ENCODE results near the gene PHYHD1. TPM values are rescaled to one million over a fixed set of nuclear protein-coding genes. Genes with fewer than 3 reads are reported as not detected.

Gene PHYHD1
- total RNA-seq, 1 donor from 2014 or later: 30.2 TPM

- no peak for DNase-seq (ENCODE audit: missing footprints)
- no peak for ATAC-seq
- intact Hi-C loops (cut with DNase I): no loop called here
Observed at GRCh38 chr9:128898845-128899565, 21.8 kb upstream of the PHYHD1 start.

- intact Hi-C loops (cut with DNase I): no loop called here
Observed at GRCh38 chr9:128899566-128900322, 21.0 kb upstream of the PHYHD1 start.

DNA sequence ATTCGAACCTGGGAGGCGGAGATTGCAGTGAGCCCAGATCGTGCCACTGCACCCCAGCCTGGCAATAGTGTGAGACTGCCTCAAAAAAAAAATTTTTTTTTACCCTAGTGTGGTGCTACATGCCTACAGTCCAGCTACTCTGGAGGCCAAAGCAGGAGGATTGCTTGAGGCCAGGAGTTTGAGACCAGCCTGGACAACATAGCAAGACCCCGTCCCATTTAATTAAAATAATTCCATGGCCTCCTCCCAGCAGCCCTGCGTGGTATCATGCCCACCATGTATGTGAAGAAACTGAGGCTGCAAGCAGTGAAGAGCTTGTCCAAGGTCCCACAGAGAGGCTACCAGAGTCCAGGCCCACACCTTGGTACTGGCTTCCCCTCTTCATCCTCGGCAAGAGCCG, 19.4 kb upstream of the PHYHD1 start:
- intact Hi-C loops (cut with DNase I): no loop called here
- DNase-seq (ENCODE audit: missing footprints) (no peak), ATAC-seq (no peak)

More at GRCh38 chr9:128899566-128900322, 21.0 kb upstream of the PHYHD1 start:
- no peak for DNase-seq (ENCODE audit: missing footprints)
- peak; percentile 21 for ATAC-seq

DNA sequence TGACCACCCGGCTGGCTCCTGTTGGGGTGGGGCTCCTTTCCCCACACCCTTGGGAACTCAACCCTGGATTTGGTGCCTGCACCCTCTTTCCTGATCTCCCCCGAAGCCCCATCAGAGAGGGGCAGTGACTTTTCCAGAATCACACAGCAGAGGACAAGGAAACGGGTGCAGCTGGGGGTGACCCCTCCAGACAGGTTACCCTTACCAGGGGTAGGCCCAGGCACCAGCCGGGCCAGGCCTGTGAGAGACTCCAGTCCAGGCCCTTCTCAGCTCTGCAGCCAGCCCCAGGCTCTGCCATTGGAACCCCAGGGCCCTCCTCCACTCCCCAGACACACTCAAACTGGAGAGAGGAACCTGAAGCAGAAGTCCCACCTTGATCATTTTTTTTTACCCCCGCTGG, 19.0 kb upstream of the PHYHD1 start:
- intact Hi-C loops (cut with DNase I): loop anchor here (1.0 kb wide), 1 partner anchor 9 kb away; no protein-coding TSS in a partner anchor
- DNase-seq (ENCODE audit: missing footprints): no peak
- ATAC-seq: no peak

GRCh38 chr9:128902351-128903078, 18.3 kb upstream of the PHYHD1 start:
- intact Hi-C loops (cut with DNase I): loop anchor here (1.0 kb wide), 1 partner anchor 9 kb away; no protein-coding TSS in a partner anchor
- no peak for DNase-seq (ENCODE audit: missing footprints)
- ATAC-seq: peak; percentile 32

- DNase-seq (ENCODE audit: missing footprints) (no peak), ATAC-seq (no peak)
- intact Hi-C loops (cut with DNase I): no loop called here
Observed at GRCh38 chr9:128903079-128903461, 17.7 kb upstream of the PHYHD1 start.

GRCh38 chr9:128903871-128904620, 16.7 kb upstream of the PHYHD1 start:
- DNase-seq (ENCODE audit: missing footprints) (no peak), ATAC-seq (no peak)
- intact Hi-C loops (cut with DNase I): no loop called here

DNA sequence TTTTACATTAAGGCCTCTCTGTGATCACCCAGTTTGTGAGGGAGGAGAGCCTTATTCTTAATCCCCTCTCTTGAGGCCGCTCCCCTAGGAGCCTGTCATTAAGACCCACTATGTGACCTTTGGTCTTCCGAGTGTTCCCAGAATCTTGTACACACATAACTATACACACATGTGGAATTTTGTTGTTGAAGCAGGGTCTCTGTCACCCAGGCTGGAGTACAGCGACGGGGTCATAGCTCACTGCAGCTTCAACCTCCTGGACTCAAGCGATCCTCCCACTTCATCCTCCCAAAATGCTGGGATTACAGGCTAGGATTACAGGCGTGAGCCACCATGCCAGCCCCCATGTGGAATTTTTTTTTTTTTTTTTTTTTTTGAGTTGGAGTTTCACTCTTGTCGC, 14.8 kb upstream of the PHYHD1 start:
- ATAC-seq (no peak), DNase-seq (ENCODE audit: missing footprints) (no peak)
- intact Hi-C loops (cut with DNase I): no loop called here

DNA sequence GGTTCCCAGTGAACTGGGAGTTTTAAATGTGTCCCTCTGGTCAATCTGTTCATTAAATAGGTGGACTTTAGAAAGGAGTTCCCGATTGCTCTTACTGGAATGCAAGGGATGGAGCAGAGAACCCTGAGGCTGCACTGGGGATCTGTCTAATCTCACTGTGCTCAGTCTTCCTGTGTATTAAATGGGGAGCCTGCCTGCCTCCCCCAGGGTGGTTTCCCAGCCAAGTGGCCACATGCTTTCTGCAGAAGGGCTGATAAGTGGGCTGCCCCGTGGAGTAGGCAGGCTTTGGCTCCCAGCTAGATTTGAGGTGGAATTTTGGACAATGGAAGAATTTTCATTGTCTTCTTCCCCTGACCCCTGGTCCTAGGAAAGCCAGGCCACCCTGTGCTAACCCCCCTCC, 14.0 kb upstream of the PHYHD1 start:
- intact Hi-C loops (cut with DNase I): no loop called here
- ATAC-seq: no peak
- no peak for DNase-seq (ENCODE audit: missing footprints)

- no peak for ATAC-seq
- intact Hi-C loops (cut with DNase I): no loop called here
- DNase-seq (ENCODE audit: missing footprints): no peak
Observed at GRCh38 chr9:128908372-128908771, 12.4 kb upstream of the PHYHD1 start.

- intact Hi-C loops (cut with DNase I): no loop called here
- DNase-seq (ENCODE audit: missing footprints): no peak
- ATAC-seq: no peak
Observed at GRCh38 chr9:128909859-128910258, 10.9 kb upstream of the PHYHD1 start.

DNA sequence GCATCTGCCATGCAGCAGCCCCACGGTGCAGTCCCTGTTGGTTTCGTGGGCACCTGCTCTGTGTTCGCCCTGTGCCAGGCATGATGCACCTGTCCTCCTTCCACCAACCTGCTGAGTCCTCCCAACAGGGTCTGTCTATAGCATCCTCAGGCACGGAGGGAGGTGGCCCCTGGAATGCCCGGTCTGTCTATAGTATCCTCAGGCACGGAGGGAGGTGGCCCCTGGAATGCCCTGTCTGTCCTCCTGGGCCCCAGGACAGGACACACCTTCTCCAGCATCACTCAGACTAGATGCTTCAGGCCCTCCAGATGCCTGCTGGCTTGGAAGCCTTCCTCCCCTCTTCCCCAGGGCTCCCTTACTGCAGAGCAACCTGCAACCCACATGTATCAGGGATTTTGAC, 9.9 kb upstream of the PHYHD1 start:
- DNase-seq (ENCODE audit: missing footprints): no peak
- no peak for ATAC-seq
- intact Hi-C loops (cut with DNase I): loop anchor here (1.0 kb wide), 1 partner anchor 9 kb away; no protein-coding TSS in a partner anchor

DNA sequence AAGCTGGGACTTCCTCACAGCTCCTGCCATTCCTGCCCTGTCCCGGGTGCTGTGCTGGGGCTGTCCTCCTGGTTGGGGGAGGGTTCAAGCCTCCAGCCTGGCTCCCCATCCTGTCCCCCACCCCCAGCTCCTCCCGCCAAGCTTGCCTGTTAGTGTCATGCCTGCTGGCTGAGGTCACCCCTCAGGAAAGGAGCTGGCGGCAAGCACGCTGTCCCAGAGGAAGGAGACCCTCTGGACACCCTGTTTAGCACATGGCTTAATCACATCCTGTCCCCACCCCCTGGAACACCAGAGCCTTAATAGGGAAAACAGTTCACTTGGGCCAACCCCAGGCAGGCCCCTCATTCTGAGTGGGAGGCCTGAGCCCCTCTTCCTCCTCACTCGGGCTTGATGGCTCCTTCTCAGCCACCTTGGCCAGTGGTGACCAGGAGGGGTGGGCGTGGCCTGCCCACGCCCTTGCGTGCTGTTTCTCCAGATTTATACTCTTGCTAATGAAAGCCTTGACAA, 9.2 kb upstream of the PHYHD1 start:
- ATAC-seq: peak; percentile 58
- DNase-seq (ENCODE audit: missing footprints): peak; percentile 82
- intact Hi-C loops (cut with DNase I): loop anchor here (1.0 kb wide), 1 partner anchor 9 kb away; no protein-coding TSS in a partner anchor

- ATAC-seq (no peak), DNase-seq (ENCODE audit: missing footprints) (no peak)
- intact Hi-C loops (cut with DNase I): no loop called here
Observed at GRCh38 chr9:128912270-128912853, 8.4 kb upstream of the PHYHD1 start.

DNA sequence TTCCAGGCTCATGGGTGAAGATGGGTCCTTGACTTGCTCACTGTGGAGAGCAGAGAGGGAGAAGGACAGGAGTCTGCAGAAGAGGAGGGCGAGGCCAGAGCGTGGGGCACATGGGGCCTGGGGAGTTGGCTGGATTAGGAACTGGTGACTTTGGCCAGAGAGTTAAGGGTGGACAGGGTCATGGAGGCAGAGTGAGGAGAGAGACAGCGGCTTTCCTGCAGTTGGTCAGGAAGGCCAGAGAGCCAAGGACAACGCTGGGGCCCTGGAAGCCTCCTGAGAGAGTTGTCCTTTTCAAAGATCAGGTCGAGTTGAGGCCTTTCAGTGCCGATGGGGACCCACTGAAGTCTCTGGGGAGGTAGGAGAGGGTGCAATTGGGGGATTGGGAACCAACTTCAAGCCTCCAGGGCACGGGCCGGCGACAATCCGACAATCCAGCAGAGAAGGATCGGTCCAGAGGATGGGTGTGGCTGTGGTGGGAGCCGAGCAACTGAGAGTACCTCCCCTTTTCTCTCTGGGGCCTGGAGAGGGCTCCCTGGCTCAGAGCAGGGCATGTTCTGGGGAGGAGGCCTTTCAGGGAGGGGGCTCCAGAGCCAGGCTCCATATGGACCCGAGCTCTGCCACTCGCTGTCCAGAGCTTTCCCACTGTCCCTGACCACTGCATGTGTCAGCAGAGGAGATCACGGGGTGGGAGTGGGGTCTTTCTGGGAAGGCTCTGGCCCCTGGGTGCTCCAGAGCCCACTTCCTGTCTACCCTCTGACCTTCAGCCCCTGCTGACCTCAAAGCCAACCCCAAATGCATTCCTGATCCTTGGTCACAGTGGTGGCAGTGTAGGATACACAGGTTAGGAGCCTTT, 7.5 kb upstream of the PHYHD1 start:
- intact Hi-C loops (cut with DNase I): no loop called here
- DNase-seq (ENCODE audit: missing footprints) (no peak), ATAC-seq (no peak)

DNA sequence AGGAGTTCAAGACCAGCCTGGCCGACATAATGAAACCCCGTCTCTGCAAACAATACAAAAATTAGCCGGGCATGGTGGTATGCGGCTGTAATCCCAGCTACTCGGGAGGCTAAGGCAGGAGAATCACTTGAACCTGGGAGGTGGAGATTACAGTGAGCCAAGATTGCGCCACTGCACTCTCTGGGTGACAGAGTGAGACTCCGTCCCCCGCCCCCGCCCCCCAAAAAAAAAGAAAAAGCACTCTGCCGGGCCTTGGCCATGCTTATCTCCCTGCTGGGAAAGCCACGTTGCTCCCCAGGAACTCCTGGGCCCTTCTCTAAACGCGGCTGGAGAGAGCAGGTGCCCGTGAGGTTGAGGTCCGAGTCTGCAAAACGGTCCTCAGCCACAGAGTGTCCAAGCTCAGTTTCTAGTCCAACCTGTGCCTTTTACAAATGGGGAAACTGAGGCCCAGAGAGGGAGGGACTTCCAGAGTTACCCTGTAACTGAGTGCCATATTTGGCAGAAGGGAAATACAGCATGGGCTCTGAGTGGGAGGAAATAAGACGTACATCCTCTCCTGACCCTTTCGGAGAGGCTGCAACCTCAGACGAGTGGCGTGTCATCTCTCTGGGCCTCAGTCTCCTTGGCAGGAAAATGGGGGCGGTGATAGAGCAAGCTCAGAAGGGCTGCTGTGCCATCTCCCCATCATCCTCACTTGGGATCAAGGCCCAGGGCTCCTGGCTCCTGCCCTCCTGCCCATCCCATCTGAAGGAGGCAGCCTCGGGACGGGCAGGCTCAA, 6.6 kb upstream of the PHYHD1 start:
- intact Hi-C loops (cut with DNase I): no loop called here

GRCh38 chr9:128916204-128916603, 4.6 kb upstream of the PHYHD1 start:
- ATAC-seq: peak; percentile 59
- no peak for DNase-seq (ENCODE audit: missing footprints)
- intact Hi-C loops (cut with DNase I): loop anchor here (2.0 kb wide), 1 partner anchor 33 kb away; the partner anchor contains the start of gene LRRC8A

More for the DNA sequence above, 6.6 kb upstream of the PHYHD1 start:
- no peak for DNase-seq (ENCODE audit: missing footprints)
- no peak for ATAC-seq
